GM12874 (cell line): ENCODE measurements around the gene SERPINB12.

ENCODE experiments used
- TF ChIP-seq, protein P1 (sequence below): IDR thresholded peaks from 2 replicates; pipeline ENCODE4 v1.5.1; 2011; ENCODE audit warnings: low read depth, mild to moderate bottlenecking, control low read depth, low read length, moderate library complexity; ENCODE audit not compliant: insufficient read depth

SERPINB12 gene, protein sequence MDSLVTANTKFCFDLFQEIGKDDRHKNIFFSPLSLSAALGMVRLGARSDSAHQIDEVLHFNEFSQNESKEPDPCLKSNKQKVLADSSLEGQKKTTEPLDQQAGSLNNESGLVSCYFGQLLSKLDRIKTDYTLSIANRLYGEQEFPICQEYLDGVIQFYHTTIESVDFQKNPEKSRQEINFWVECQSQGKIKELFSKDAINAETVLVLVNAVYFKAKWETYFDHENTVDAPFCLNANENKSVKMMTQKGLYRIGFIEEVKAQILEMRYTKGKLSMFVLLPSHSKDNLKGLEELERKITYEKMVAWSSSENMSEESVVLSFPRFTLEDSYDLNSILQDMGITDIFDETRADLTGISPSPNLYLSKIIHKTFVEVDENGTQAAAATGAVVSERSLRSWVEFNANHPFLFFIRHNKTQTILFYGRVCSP

GRCh38 chr18:63542069-63542468 lies at the start of gene SERPINB12:
Gene SERPINB12, plus strand, starts transcription at chr18:63542369. Its CDS starts 13,791 bp downstream, at chr18:63556160.
- TF ChIP-seq, protein P1, sequence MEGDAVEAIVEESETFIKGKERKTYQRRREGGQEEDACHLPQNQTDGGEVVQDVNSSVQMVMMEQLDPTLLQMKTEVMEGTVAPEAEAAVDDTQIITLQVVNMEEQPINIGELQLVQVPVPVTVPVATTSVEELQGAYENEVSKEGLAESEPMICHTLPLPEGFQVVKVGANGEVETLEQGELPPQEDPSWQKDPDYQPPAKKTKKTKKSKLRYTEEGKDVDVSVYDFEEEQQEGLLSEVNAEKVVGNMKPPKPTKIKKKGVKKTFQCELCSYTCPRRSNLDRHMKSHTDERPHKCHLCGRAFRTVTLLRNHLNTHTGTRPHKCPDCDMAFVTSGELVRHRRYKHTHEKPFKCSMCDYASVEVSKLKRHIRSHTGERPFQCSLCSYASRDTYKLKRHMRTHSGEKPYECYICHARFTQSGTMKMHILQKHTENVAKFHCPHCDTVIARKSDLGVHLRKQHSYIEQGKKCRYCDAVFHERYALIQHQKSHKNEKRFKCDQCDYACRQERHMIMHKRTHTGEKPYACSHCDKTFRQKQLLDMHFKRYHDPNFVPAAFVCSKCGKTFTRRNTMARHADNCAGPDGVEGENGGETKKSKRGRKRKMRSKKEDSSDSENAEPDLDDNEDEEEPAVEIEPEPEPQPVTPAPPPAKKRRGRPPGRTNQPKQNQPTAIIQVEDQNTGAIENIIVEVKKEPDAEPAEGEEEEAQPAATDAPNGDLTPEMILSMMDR, result no peak

- TF ChIP-seq, protein P1, result no peak
Measured at GRCh38 chr18:63492851-63493250, 49.3 kb upstream of the SERPINB12 start.

- TF ChIP-seq, protein P1, result no peak
Measured at GRCh38 chr18:63495675-63496074, 46.5 kb upstream of the SERPINB12 start.

- TF ChIP-seq, protein P1, result peak; percentile 54
Measured at GRCh38 chr18:63505566-63506335, 36.4 kb upstream of the SERPINB12 start.

- TF ChIP-seq, protein P1, result no peak
Measured at GRCh38 chr18:63506336-63506646, 35.9 kb upstream of the SERPINB12 start.

DNA sequence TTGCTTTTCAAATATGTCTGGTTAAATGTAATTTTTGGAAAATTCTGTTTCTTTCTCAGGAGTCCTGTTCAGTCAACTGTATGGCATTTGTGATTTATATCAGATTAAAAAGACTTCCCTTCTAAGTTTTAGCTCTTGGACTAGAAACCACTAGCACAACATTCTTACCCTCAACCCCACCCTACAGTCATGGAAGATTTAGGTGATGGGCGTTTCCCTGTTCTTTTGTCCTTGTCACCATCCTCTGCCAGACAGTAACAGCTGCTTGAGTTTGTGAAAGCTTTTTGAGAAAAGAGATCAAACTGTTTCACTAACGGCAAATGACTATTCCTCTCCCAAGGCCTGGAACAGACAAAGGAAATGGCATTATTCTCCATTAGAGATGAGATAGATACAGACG lies 33.6 kb upstream of the SERPINB12 start:
- TF ChIP-seq, protein P1, result no peak

DNA sequence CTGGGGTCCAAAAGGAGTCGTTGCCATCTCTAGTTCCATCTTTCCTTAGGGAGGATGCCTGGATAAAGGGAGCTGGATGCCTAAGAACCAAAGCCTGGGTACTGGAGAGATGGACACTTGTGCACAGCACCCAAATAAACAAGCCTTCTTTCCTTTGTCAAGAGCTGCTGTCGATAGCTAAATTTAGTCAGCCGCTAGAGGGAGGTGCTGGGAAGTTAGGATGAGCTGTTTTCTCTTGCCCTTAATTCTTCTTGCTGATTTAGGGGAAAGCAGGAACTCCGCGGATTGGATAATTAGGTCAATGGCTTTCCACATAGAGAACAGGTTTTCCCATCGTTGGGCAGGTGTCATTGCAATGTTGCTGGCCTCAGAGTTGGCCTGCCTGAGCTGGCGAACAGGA lies 30.9 kb upstream of the SERPINB12 start:
- TF ChIP-seq, protein P1, result peak; percentile 50
